HG02981 (cell line): ENCODE measurements around the gene PAK6.

Experiments used
- ATAC-seq: cut with Tn5 transposase; IDR thresholded peaks from one replicate; pipeline ENCODE4 v1.9.1; 2021; ENCODE audit warnings: mild to moderate bottlenecking, moderate library complexity; ENCODE audit not compliant: unreplicated experiment

PAK6 gene

GRCh38 chr15:40238532-40239403, at the start of gene PAK6:
TSS of gene PAK6 (plus strand) at chr15:40239063. CDS start at chr15:40264786, 25,723 bp downstream.
- ATAC-seq: no peak

- no peak for ATAC-seq
Observed at GRCh38 chr15:40190591-40190990, 48.3 kb upstream of the PAK6 start.

GRCh38 chr15:40192942-40193341, 45.9 kb upstream of the PAK6 start:
- no peak for ATAC-seq

- no peak for ATAC-seq
Observed at GRCh38 chr15:40197434-40197833, 41.4 kb upstream of the PAK6 start.

- no peak for ATAC-seq
Observed at GRCh38 chr15:40198355-40199085, 40.3 kb upstream of the PAK6 start.

GRCh38 chr15:40204100-40204499, 34.8 kb upstream of the PAK6 start:
- no peak for ATAC-seq

- ATAC-seq: peak; percentile 48
Observed at GRCh38 chr15:40217166-40217824, 21.6 kb upstream of the PAK6 start.

GRCh38 chr15:40219801-40220200, 19.1 kb upstream of the PAK6 start:
- no peak for ATAC-seq

GRCh38 chr15:40222131-40222530, 16.7 kb upstream of the PAK6 start:
- ATAC-seq: no peak

- no peak for ATAC-seq
Observed at GRCh38 chr15:40226736-40227135, 12.1 kb upstream of the PAK6 start.

GRCh38 chr15:40229316-40229715, 9.5 kb upstream of the PAK6 start:
- ATAC-seq: no peak

GRCh38 chr15:40229956-40230355, 8.9 kb upstream of the PAK6 start:
- ATAC-seq: no peak

- no peak for ATAC-seq
Observed at GRCh38 chr15:40232625-40233070, 6.2 kb upstream of the PAK6 start.

GRCh38 chr15:40233727-40234577, 4.9 kb upstream of the PAK6 start:
- no peak for ATAC-seq

- ATAC-seq: no peak
Observed at GRCh38 chr15:40234783-40235182, 4.1 kb upstream of the PAK6 start.

GRCh38 chr15:40235201-40235885, 3.5 kb upstream of the PAK6 start:
- no peak for ATAC-seq

- no peak for ATAC-seq
Observed at GRCh38 chr15:40239404-40239692, 485 bp downstream of the PAK6 start.

GRCh38 chr15:40239693-40240618, 1.1 kb downstream of the PAK6 start:
- no peak for ATAC-seq

GRCh38 chr15:40240619-40241221, 1.9 kb downstream of the PAK6 start:
- no peak for ATAC-seq
